Islet of Langerhans (tissue), 1 donor: ENCODE measurements around the gene KRTAP24-1.

Experiments
- FAIRE-seq: peaks from one replicate; lab custom pipeline; 2011; peaks lifted over from hg19 to GRCh38; lab: Jason Lieb, UNC

The KRTAP24-1 gene

DNA sequence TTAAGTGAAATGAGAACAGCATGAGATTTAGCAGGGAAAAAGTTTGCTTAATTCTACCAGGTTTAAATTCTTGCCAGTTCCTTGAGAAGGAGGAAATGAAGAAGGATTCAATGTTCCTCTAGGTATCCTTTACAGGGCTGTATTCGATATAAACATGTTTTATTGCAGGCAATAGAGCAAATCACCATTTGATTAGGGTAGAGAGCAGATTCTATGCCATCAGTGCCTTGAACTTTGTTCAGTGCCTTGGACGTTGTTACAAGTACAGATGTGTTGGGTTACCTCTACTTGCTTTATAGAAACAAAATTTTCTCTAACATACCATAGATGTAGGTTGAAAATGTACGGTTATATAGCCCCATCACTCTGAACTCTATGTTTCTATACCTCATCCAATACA is 48.7 kb downstream of the KRTAP24-1 start:
- no peak for FAIRE-seq

- FAIRE-seq, result no peak
Observed at GRCh38 chr21:30233228-30234020, 49.3 kb downstream of the KRTAP24-1 start.

- no peak for FAIRE-seq
Observed at GRCh38 chr21:30232011-30232410, 50.7 kb downstream of the KRTAP24-1 start.
